Central memory CD8-positive, alpha-beta T cell (primary cell): Measurements from ENCODE around the gene RIMS1.

Source experiments
- ATAC-seq: fragments of 150-1000 bp; cut with Tn5 transposase; replicated peaks from 2 replicates; pipeline ENCODE4 v1.10.0; 2022; ENCODE audit warnings: mild to moderate bottlenecking, moderate FRiP score, moderate number of reproducible peaks; ENCODE audit not compliant: poor library complexity, severe bottlenecking; ENCODE audit errors: extremely low read depth
- DNase-seq, 2 donors: peaks; one replicate each; pipeline ENCODE4 v3.0.0; 2021; ENCODE audit warnings: low spot score in 2 of 2
- H3K27ac Mint-ChIP-seq: one replicate; pipeline ENCODE4 v1.8.0; 2022; ENCODE audit warnings: low read depth, mild to moderate bottlenecking, moderate library complexity, mixed read lengths
- H3K27me3 Mint-ChIP-seq: one replicate; pipeline ENCODE4 v1.8.0; 2022; ENCODE audit warnings: mixed read lengths
- H3K36me3 Mint-ChIP-seq: one replicate; pipeline ENCODE4 v1.8.0; 2022; ENCODE audit warnings: mild to moderate bottlenecking, moderate library complexity, mixed read lengths; ENCODE audit not compliant: insufficient read depth
- H3K4me1 Mint-ChIP-seq: one replicate; pipeline ENCODE4 v1.8.0; 2022; ENCODE audit warnings: mixed read lengths
- H3K4me3 Mint-ChIP-seq: one replicate; pipeline ENCODE4 v1.8.0; 2022; ENCODE audit warnings: mild to moderate bottlenecking, moderate library complexity, mixed read lengths
- H3K9me3 Mint-ChIP-seq: one replicate; pipeline ENCODE4 v1.8.0; 2022; ENCODE audit warnings: mixed read lengths

Gene RIMS1

DNA sequence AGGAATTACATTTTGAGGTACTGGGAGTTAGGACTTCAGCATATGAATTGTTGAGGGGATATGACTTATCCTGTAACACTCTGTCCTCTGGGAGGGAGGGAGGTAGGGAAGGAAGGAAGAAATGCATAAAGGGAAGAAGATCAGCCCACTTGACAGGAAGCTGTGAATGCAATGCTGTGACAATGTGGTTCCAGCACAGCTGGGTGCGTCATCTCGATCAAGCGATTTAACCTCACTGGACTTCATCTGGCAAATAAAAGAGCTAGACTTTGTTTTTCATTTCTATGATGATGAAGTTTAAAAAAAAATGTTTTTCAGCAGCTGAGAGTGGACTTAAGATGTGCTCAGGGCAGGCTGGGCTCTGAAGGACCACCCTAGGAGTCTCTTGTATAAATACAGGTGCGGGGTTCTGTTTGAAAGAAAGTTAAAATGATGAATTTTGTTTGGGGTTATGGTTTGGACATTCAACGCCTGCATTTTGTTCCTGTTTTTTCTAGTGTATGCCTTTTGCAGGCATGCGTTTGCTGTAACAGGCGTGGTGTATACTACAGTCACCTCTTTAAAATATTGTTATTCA, 178.1 kb downstream of the RIMS1 start:
- peaks cover 13% of the 10 kb centered on the region for H3K9me3 Mint-ChIP-seq
- H3K36me3 Mint-ChIP-seq = no peaks in the 10 kb centered on the region
- no peaks in the 10 kb centered on the region for H3K4me1 Mint-ChIP-seq
- ATAC-seq (no peak), DNase-seq (no peak)
- H3K27me3 Mint-ChIP-seq = no peaks in the 10 kb centered on the region
- no peak overlapping the region for H3K4me3 Mint-ChIP-seq
- H3K27ac Mint-ChIP-seq = no peak overlapping the region

DNA sequence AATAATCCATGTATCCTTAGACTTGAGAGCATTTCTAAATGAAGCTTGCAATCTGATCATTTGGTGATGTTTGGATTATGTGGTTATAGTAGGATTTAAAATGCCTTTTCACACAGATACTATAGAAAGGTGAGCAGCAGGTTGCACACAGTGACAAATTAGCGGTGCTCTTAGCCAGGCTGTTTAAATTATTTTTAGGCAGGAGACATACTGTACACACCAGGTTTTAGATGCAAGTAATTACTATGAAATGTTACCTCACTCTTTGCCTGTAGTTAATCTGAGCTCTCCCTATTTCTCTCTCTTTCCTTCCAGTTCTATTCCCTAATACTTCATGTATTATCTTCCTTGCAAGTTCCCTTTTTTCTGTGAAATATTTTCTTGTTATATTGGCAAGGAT, 191.7 kb downstream of the RIMS1 start:
- Mint-ChIP-seq H3K9me3 (no peaks in the 10 kb centered on the region), H3K36me3 (no peaks in the 10 kb centered on the region), H3K4me3 (no peak overlapping the region), H3K4me1 (no peaks in the 10 kb centered on the region), H3K27ac (no peak overlapping the region), H3K27me3 (no peaks in the 10 kb centered on the region)
- DNase-seq = no peak
- ATAC-seq = no peak

DNA sequence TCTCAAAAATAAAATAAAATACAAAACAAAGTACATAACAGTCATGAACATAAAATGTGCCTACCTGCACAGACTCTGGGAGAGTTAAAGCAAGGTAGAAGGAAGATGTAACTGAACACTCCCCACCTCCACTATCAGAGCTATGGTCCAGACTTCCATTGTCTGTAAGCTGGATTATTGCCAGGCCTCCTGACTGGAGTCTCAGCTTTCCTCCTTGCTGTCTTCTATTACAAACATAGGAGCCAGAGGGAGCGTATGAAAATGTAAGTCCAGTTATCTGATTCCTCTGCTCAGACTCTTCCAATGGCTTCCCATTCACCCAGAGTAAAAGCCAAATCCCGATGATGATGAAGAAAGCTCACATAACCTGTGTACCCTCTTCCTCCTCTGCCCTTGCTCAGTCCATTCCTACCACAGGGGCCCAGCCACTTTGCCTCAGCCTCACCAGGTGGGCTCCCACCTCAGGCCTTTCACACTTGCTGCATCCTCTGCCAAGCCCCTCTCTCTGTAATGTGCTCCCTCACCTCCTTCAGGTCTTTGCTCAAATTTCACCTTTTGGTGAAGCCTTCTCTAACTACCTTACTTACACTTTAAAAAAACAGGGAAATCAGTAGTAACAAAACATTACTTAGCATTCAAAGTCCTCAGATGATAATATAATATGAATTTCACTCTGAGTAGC, 194.1 kb downstream of the RIMS1 start:
- Mint-ChIP-seq H3K4me1 (no peaks in the 10 kb centered on the region), H3K4me3 (no peak overlapping the region), H3K27me3 (no peaks in the 10 kb centered on the region), H3K9me3 (no peaks in the 10 kb centered on the region), H3K27ac (peak overlapping the region; percentile 20), H3K36me3 (no peaks in the 10 kb centered on the region)
- ATAC-seq (no peak), DNase-seq (no peak)

DNA sequence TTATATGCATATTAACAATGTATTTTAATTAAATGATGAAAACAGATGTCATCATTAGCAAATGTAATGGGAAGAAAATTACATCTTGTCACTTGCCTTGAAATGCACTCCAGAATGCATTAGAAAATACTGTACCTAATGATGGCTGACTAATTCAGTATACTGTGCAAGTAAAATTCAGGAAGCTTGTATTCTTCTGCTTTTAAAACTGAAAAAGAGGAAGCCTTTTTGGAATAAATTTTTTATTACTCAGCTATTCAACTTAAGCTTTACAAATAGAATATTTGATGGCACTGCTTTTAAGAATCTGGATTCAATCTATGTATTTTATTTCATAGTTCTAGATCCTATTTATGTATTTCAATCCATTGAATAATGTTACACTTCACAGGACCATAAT, 195.5 kb downstream of the RIMS1 start:
- no peaks in the 10 kb centered on the region for H3K9me3 Mint-ChIP-seq
- H3K27me3 Mint-ChIP-seq = no peaks in the 10 kb centered on the region
- ATAC-seq = no peak
- no peaks in the 10 kb centered on the region for H3K36me3 Mint-ChIP-seq
- no peak overlapping the region for H3K27ac Mint-ChIP-seq
- no peak for DNase-seq
- no peaks in the 10 kb centered on the region for H3K4me1 Mint-ChIP-seq
- no peak overlapping the region for H3K4me3 Mint-ChIP-seq

DNA sequence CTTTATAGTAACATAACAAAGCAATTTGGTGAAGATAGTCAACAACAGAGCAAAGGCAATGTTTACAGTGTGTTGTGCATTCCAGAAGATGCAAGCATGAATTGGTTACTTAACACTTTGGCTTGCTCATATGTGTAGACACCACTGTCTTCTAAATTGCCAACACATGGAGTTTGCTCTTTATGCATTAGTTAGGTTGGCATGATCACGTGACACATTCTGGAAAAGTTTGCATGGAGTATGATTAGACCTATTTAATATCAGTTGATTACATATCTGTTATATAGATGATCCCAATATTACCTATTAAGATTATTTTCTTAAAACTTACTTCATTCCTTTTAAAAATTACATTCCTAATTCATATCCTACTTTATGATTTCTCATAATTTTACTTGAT, 197.6 kb downstream of the RIMS1 start:
- no peaks in the 10 kb centered on the region for H3K36me3 Mint-ChIP-seq
- no peaks in the 10 kb centered on the region for H3K9me3 Mint-ChIP-seq
- ATAC-seq (no peak), DNase-seq (no peak)
- no peak overlapping the region for H3K4me3 Mint-ChIP-seq
- H3K4me1 Mint-ChIP-seq = no peaks in the 10 kb centered on the region
- H3K27ac Mint-ChIP-seq = no peak overlapping the region
- no peaks in the 10 kb centered on the region for H3K27me3 Mint-ChIP-seq

DNA sequence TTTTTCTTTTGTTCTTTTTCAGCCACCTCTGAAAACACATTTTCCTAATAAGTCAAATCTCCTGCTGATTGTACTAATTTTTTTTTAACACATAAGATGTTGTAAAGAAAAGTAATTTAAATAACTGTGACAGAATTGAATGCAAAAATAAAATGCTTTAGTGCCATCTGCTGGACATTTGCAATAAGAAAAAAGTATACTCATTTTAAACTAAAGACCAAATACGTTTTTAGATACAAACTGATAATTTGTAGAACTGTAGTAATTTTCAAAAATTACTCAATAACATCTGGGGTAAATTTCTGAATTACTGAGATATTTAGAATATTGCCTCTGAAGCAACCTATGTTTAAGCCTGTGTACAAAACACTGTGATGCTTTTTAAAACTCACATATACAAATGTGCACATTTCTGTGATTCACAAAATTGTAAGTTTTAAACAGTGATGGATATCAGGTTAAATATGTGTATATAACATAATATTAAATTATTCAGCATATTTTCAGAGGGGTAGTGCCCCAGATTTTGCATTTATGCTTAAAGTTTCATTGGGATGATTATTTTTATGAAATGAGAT, 198.7 kb downstream of the RIMS1 start:
- DNase-seq (no peak), ATAC-seq (no peak)
- H3K27ac Mint-ChIP-seq = no peak overlapping the region
- no peaks in the 10 kb centered on the region for H3K9me3 Mint-ChIP-seq
- H3K27me3 Mint-ChIP-seq = no peaks in the 10 kb centered on the region
- H3K36me3 Mint-ChIP-seq = no peaks in the 10 kb centered on the region
- H3K4me1 Mint-ChIP-seq = no peaks in the 10 kb centered on the region
- H3K4me3 Mint-ChIP-seq = no peak overlapping the region

DNA sequence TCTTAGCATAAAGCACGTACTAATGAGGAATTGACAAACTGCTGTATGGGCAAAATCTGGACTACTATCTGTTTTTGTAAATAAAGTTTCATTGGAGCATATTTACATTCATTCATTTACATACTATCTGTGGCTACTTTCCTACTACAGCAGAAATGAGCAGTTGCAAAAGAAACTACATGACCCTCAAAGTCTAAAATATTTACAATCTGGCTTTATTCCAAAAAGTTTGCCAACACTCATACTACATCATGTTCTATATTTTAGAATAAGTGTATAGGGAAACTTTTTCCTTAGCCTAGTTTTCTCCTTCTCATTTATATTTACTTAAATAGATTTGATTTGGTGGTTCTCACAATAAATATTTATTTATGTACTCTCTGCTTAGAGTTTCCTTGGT, 208.2 kb downstream of the RIMS1 start:
- Mint-ChIP-seq H3K4me1 (no peaks in the 10 kb centered on the region), H3K27ac (no peak overlapping the region), H3K36me3 (no peaks in the 10 kb centered on the region), H3K27me3 (no peaks in the 10 kb centered on the region), H3K9me3 (no peaks in the 10 kb centered on the region), H3K4me3 (no peak overlapping the region)
- DNase-seq (no peak), ATAC-seq (no peak)

DNA sequence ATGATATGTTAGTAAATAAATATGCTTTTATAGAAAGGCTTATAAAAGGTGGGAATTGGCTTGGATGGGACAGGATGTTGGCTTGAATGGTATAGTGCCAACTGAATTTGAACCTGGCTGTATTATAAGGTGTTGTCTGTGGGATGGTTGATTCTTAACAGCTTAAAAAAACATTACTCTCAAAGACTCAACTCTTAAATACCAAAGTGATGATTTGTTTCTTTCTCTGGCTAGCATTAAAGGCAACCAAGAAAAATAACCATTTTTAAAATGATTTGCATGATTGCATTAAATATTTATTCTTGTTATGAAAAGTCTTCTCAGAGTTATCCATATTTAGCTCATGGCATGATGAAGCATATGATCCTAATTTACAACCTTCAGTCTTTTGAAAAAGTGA, 216.2 kb downstream of the RIMS1 start:
- no peaks in the 10 kb centered on the region for H3K4me1 Mint-ChIP-seq
- no peak overlapping the region for H3K27ac Mint-ChIP-seq
- no peak overlapping the region for H3K4me3 Mint-ChIP-seq
- H3K27me3 Mint-ChIP-seq = no peaks in the 10 kb centered on the region
- ATAC-seq (no peak), DNase-seq (no peak)
- no peaks in the 10 kb centered on the region for H3K9me3 Mint-ChIP-seq
- H3K36me3 Mint-ChIP-seq = no peaks in the 10 kb centered on the region

DNA sequence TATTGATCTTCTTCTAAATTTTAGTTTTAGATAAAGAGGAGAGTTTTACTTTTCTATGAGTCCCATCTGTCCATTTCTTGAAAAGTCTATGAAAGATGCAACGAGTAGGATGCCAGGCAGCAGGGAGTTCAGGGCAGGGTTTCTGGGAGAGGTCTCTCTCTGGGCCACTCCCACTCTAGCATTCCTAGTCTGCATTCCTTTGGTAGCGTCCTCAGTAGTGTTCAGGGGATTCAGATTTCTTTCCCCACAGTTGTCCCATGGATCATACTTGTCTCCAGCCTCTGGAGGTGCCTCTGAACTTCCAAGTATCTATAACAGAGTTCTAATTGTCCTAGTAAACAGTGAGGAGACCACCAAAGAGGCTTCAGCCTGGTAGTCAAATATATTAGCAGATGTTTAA, 225.3 kb downstream of the RIMS1 start:
- ATAC-seq (no peak), DNase-seq (no peak)

DNA sequence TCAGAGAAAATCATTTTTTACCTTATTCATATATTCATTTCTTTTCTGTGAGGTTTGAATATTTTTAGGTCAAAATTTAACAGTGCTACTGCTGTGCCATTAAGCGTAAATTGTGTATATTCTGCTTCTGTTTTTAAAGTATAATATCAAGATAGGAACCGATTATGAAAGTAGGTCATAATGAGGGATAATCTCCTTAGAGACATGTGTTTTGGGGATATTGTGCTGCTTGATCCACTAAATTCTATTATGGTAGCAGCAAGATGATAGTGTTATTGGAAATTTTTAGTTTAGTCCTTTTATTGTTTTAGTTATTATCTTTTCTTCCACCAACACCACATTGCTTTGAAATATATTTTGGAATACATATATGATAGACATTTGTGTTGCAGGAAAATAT, 244.0 kb downstream of the RIMS1 start:
- Mint-ChIP-seq H3K27me3 (no peaks in the 10 kb centered on the region), H3K9me3 (peaks cover 5% of the 10 kb centered on the region), H3K27ac (no peak overlapping the region), H3K4me3 (no peak overlapping the region), H3K36me3 (no peaks in the 10 kb centered on the region), H3K4me1 (no peaks in the 10 kb centered on the region)
- DNase-seq (no peak), ATAC-seq (no peak)

More for the DNA sequence above, 225.3 kb downstream of the RIMS1 start:
- H3K36me3 Mint-ChIP-seq = peaks cover 2% of the 10 kb centered on the region
- no peaks in the 10 kb centered on the region for H3K4me1 Mint-ChIP-seq
- no peak overlapping the region for H3K27ac Mint-ChIP-seq
- no peaks in the 10 kb centered on the region for H3K27me3 Mint-ChIP-seq
- peaks cover 10% of the 10 kb centered on the region for H3K9me3 Mint-ChIP-seq
- H3K4me3 Mint-ChIP-seq = no peak overlapping the region

DNA sequence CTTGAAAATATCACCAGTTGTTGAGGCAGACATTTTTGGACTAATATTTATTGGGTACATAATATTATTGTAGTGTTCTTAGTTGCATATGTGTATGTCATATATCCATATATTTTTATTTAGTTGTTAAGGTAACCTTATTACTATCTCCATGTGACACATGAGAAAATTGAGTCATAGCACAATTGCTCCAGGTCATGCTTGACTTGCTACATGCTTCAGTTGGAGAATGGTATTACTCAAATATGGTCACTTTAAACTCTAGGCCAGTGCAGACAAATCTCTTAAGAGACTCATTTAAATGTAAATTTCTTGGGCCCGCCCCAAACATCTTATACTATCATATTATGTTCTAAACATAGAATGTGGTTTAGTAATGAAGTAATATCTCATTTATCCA, 246.1 kb downstream of the RIMS1 start:
- H3K4me1 Mint-ChIP-seq = no peaks in the 10 kb centered on the region
- no peak overlapping the region for H3K4me3 Mint-ChIP-seq
- ATAC-seq (no peak), DNase-seq (no peak)
- H3K27ac Mint-ChIP-seq = no peak overlapping the region
- no peaks in the 10 kb centered on the region for H3K27me3 Mint-ChIP-seq
- no peaks in the 10 kb centered on the region for H3K36me3 Mint-ChIP-seq
- H3K9me3 Mint-ChIP-seq = peaks cover 5% of the 10 kb centered on the region

DNA sequence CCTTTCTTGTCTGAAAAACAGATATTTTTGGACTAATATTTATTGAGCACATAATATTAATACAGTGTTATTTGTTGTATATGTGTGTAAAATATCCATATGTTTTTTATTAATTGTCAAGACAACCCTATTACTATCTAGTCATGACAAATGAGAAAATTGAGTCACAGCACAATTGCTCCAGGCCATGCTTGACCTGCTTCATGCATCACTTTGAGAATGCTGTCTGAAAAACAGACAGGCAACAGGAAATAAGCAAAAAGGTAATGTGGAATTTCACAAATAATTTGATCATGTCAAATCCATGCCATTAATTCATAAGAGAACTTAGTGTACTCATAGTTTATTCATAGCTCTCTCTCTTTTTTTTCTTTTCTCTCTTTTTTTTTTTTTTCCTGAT, 246.5 kb downstream of the RIMS1 start:
- H3K4me3 Mint-ChIP-seq = no peak overlapping the region
- H3K9me3 Mint-ChIP-seq = peaks cover 5% of the 10 kb centered on the region
- H3K4me1 Mint-ChIP-seq = no peaks in the 10 kb centered on the region
- H3K27me3 Mint-ChIP-seq = no peaks in the 10 kb centered on the region
- DNase-seq = no peak
- H3K27ac Mint-ChIP-seq = no peak overlapping the region
- ATAC-seq = no peak
- H3K36me3 Mint-ChIP-seq = no peaks in the 10 kb centered on the region

DNA sequence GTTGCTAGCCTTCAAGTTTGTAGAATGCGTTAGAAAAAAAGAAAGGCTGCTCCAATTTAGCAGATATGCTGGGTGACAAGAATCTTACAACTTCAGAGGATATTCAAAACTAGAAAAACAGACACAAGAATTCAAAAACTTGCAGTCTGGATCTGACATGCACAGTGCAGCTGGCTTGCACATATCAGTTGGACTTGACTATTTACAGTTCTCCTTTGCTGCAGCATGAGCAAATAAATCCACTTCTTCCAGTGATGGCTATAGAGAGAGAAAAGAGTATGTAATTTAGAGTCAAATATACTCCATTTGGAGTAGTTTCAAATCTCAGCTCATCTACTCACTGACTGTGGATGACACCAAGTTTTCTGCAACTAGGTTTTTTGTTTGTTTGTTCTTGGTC, 247.0 kb downstream of the RIMS1 start:
- Mint-ChIP-seq H3K4me1 (no peaks in the 10 kb centered on the region), H3K9me3 (peaks cover 5% of the 10 kb centered on the region), H3K4me3 (no peak overlapping the region), H3K27me3 (no peaks in the 10 kb centered on the region), H3K27ac (no peak overlapping the region), H3K36me3 (no peaks in the 10 kb centered on the region)
- DNase-seq (no peak), ATAC-seq (no peak)
